Vagina (tissue), 2 donors: ENCODE results near the gene LTF.

Experiments used
- CTCF ChIP-seq, 3 experiments: fragments of 450-650 bp in 2 of 3; fragments of 200-600 bp in 1 of 3; sonication (generic) in 1 of 3; IDR thresholded peaks; one replicate each; pipeline ENCODE4 v1.5.1; 2017 to 2019; ENCODE audit warnings: antibody characterized with exemption in 3 of 3, mild to moderate bottlenecking in 2 of 3, moderate library complexity in 2 of 3
- POLR2A ChIP-seq, 2 donors: fragments of 450-650 bp; IDR thresholded peaks; one replicate each; pipeline ENCODE4 v1.6.1; 2017; ENCODE audit warnings: antibody characterized with exemption in 2 of 2, mild to moderate bottlenecking in 2 of 2, moderate library complexity in 2 of 2
- POLR2AphosphoS5 ChIP-seq, 2 donors: sonication (generic); formaldehyde crosslinking; IDR thresholded peaks; one replicate each; pipeline ENCODE4 v1.9.0; 2017; ENCODE audit warnings: antibody characterized with exemption in 2 of 2, mild to moderate bottlenecking in 2 of 2, low read depth in 1 of 2; ENCODE audit not compliant: insufficient read depth in 1 of 2

DNA sequence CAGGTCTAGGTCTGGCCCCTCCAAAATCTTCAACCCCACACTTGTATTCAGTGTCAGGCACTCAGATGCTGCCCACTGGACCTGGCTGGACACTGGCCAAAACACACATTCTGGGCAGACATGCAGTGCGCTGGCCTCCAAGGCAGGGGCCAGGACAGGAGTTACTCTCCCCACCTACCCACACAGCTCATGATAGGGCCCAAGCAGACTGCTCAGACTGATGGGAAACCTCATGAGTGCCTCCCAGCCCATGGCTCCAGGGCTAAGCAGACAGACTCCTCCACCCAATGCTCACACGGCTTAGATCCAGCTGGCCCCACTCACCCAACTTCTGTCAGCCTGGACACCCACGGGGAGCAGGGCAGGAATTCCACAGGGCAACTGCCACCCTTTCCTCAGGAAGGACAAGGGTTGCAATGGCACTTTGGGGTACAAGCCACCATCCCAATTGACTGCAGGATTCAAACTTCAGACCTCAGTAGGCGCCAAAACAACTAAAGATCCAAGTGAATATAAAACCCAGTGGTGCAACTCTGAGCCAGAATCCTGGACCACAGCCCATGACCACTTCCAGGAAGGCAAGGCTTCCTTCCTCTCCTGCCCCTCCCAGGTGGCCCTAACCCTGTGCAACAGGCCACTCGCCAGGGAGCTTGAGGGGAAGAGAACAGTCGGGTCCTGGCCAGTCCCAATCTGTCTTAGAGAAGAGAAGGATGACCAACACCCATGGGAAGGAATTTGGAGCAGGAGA lies 1.4 kb downstream of the LTF start:
- TF ChIP-seq POLR2A (IDR thresholded peaks at IDR 0.05) (no peak), CTCF (IDR thresholded peaks at IDR 0.05) (no peak), POLR2AphosphoS5 (IDR thresholded peaks at IDR 0.05; ENCODE audit: insufficient read depth in 1 of 2, low read depth in 1 of 2) (no peak)
